Measurements from ENCODE around the gene FUNDC1.

The FUNDC1 gene

GRCh38 chrX:44507292-44507691 is 35.4 kb downstream of the FUNDC1 start:
- H3K27ac Mint-ChIP-seq = no peak overlapping the region
- H3K36me3 Mint-ChIP-seq (ENCODE audit: insufficient read depth) = no peaks in the 10 kb centered on the region
- ATAC-seq (replicated peaks) (no peak), DNase-seq (no peak)
- no peak overlapping the region for H3K4me3 Mint-ChIP-seq
- no peaks in the 10 kb centered on the region for H3K4me1 Mint-ChIP-seq (ENCODE audit: low read depth in 2 of 2)
- H3K27me3 Mint-ChIP-seq = no peaks in the 10 kb centered on the region
- H3K9me3 Mint-ChIP-seq = no peaks in the 10 kb centered on the region

- H3K4me3 Mint-ChIP-seq = no peak overlapping the region
- no peak for DNase-seq
- no peaks in the 10 kb centered on the region for H3K4me1 Mint-ChIP-seq (ENCODE audit: low read depth in 2 of 2)
- H3K27me3 Mint-ChIP-seq = no peaks in the 10 kb centered on the region
- no peak for ATAC-seq (replicated peaks)
- H3K27ac Mint-ChIP-seq = no peak overlapping the region
- no peaks in the 10 kb centered on the region for H3K36me3 Mint-ChIP-seq (ENCODE audit: insufficient read depth)
- H3K9me3 Mint-ChIP-seq = no peaks in the 10 kb centered on the region
Measured at GRCh38 chrX:44506678-44507077, 36.0 kb downstream of the FUNDC1 start.

GRCh38 chrX:44503560-44503959 is 39.1 kb downstream of the FUNDC1 start:
- no peak for ATAC-seq (replicated peaks)
- no peaks in the 10 kb centered on the region for H3K9me3 Mint-ChIP-seq
- no peak overlapping the region for H3K4me3 Mint-ChIP-seq
- H3K36me3 Mint-ChIP-seq (ENCODE audit: insufficient read depth) = no peaks in the 10 kb centered on the region
- no peaks in the 10 kb centered on the region for H3K27me3 Mint-ChIP-seq
- no peak overlapping the region for H3K27ac Mint-ChIP-seq
- H3K4me1 Mint-ChIP-seq (ENCODE audit: low read depth in 2 of 2) = no peaks in the 10 kb centered on the region
- DNase-seq = no peak

- Mint-ChIP-seq H3K36me3 (ENCODE audit: insufficient read depth) (no peaks in the 10 kb centered on the region), H3K4me1 (ENCODE audit: low read depth in 2 of 2) (no peaks in the 10 kb centered on the region), H3K27me3 (no peaks in the 10 kb centered on the region), H3K9me3 (no peaks in the 10 kb centered on the region), H3K27ac (no peak overlapping the region), H3K4me3 (no peak overlapping the region)
- DNase-seq (no peak), ATAC-seq (replicated peaks) (no peak)
Measured at GRCh38 chrX:44495091-44495490, 47.6 kb downstream of the FUNDC1 start.

GRCh38 chrX:44494357-44494756 is 48.3 kb downstream of the FUNDC1 start:
- Mint-ChIP-seq H3K4me1 (ENCODE audit: low read depth in 2 of 2) (no peaks in the 10 kb centered on the region), H3K27ac (no peak overlapping the region), H3K36me3 (ENCODE audit: insufficient read depth) (no peaks in the 10 kb centered on the region), H3K9me3 (no peaks in the 10 kb centered on the region), H3K4me3 (no peak overlapping the region), H3K27me3 (no peaks in the 10 kb centered on the region)
- ATAC-seq (replicated peaks) = no peak
- no peak for DNase-seq

GRCh38 chrX:44489515-44489914 is 53.1 kb downstream of the FUNDC1 start:
- Mint-ChIP-seq H3K27me3 (peaks cover 0 to 6% of the 10 kb centered on the region in 2 donors), H3K4me1 (ENCODE audit: low read depth in 2 of 2) (no peaks in the 10 kb centered on the region), H3K27ac (no peak overlapping the region), H3K9me3 (no peaks in the 10 kb centered on the region), H3K36me3 (ENCODE audit: insufficient read depth) (no peaks in the 10 kb centered on the region), H3K4me3 (no peak overlapping the region)
- no peak for DNase-seq
- ATAC-seq (replicated peaks) = no peak

- DNase-seq (no peak), ATAC-seq (replicated peaks) (no peak)
- Mint-ChIP-seq H3K4me3 (no peak overlapping the region), H3K27ac (no peak overlapping the region), H3K4me1 (ENCODE audit: low read depth in 2 of 2) (no peaks in the 10 kb centered on the region), H3K9me3 (no peaks in the 10 kb centered on the region), H3K27me3 (peaks cover 0 to 14% of the 10 kb centered on the region in 2 donors), H3K36me3 (ENCODE audit: insufficient read depth) (no peaks in the 10 kb centered on the region)
Measured at GRCh38 chrX:44484607-44485146, 58.0 kb downstream of the FUNDC1 start.

GRCh38 chrX:44483965-44484606 is 58.6 kb downstream of the FUNDC1 start:
- H3K4me3 Mint-ChIP-seq = no peak overlapping the region
- no peaks in the 10 kb centered on the region for H3K9me3 Mint-ChIP-seq
- H3K4me1 Mint-ChIP-seq (ENCODE audit: low read depth in 2 of 2) = no peaks in the 10 kb centered on the region
- H3K36me3 Mint-ChIP-seq (ENCODE audit: insufficient read depth) = no peaks in the 10 kb centered on the region
- DNase-seq = no peak
- H3K27ac Mint-ChIP-seq = no peak overlapping the region
- peaks cover 0 to 14% of the 10 kb centered on the region in 2 donors for H3K27me3 Mint-ChIP-seq
- ATAC-seq (replicated peaks) = no peak

- no peaks in the 10 kb centered on the region for H3K9me3 Mint-ChIP-seq
- peaks cover 0 to 14% of the 10 kb centered on the region in 2 donors for H3K27me3 Mint-ChIP-seq
- no peak for ATAC-seq (replicated peaks)
- no peaks in the 10 kb centered on the region for H3K4me1 Mint-ChIP-seq (ENCODE audit: low read depth in 2 of 2)
- H3K4me3 Mint-ChIP-seq = no peak overlapping the region
- H3K27ac Mint-ChIP-seq = no peak overlapping the region
- no peaks in the 10 kb centered on the region for H3K36me3 Mint-ChIP-seq (ENCODE audit: insufficient read depth)
- DNase-seq = no peak
Measured at GRCh38 chrX:44482575-44482974, 60.1 kb downstream of the FUNDC1 start.

GRCh38 chrX:44480591-44480990 is 62.1 kb downstream of the FUNDC1 start:
- no peak for DNase-seq
- H3K27ac Mint-ChIP-seq = peak overlapping the region in 1 of 2 donors; percentile 45
- no peaks in the 10 kb centered on the region for H3K4me1 Mint-ChIP-seq (ENCODE audit: low read depth in 2 of 2)

GRCh38 chrX:44474410-44474809 is 68.2 kb downstream of the FUNDC1 start:
- ATAC-seq (replicated peaks) (no peak), DNase-seq (no peak)
- Mint-ChIP-seq H3K36me3 (ENCODE audit: insufficient read depth) (no peaks in the 10 kb centered on the region), H3K9me3 (no peaks in the 10 kb centered on the region), H3K27ac (no peak overlapping the region), H3K4me1 (ENCODE audit: low read depth in 2 of 2) (no peaks in the 10 kb centered on the region), H3K27me3 (no peaks in the 10 kb centered on the region), H3K4me3 (no peak overlapping the region)

More at GRCh38 chrX:44480591-44480990, 62.1 kb downstream of the FUNDC1 start:
- Mint-ChIP-seq H3K4me3 (no peak overlapping the region), H3K27me3 (peaks cover 0 to 14% of the 10 kb centered on the region in 2 donors), H3K9me3 (no peaks in the 10 kb centered on the region), H3K36me3 (ENCODE audit: insufficient read depth) (no peaks in the 10 kb centered on the region)
- ATAC-seq (replicated peaks) = no peak

All from effector memory CD8-positive, alpha-beta T cell (primary cell).